ENCODE measurements around the gene RABGAP1L.

DNA sequence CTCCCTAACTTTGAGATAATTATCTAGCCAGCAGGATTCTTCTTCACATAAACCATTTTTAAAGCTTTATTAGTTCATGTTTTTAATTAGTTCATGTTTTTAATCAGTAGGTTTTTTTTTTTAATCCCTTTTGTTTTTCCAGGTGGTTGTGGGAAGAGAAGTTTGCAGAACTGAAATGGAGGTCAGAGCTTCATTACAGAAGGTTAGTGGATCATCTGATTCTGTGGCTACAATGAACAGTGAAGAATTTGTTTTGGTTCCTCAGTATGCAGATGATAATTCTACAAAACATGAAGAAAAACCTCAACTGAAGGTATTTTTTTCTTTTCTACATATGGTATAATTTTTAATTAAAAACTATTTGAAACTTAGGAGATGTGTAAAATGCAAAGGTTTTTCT is 59.7 kb downstream of the RABGAP1L start:
- TF ChIP-seq POLR2A (IDR thresholded peaks at IDR 0.05), result no peak
- TF ChIP-seq, protein P1, sequence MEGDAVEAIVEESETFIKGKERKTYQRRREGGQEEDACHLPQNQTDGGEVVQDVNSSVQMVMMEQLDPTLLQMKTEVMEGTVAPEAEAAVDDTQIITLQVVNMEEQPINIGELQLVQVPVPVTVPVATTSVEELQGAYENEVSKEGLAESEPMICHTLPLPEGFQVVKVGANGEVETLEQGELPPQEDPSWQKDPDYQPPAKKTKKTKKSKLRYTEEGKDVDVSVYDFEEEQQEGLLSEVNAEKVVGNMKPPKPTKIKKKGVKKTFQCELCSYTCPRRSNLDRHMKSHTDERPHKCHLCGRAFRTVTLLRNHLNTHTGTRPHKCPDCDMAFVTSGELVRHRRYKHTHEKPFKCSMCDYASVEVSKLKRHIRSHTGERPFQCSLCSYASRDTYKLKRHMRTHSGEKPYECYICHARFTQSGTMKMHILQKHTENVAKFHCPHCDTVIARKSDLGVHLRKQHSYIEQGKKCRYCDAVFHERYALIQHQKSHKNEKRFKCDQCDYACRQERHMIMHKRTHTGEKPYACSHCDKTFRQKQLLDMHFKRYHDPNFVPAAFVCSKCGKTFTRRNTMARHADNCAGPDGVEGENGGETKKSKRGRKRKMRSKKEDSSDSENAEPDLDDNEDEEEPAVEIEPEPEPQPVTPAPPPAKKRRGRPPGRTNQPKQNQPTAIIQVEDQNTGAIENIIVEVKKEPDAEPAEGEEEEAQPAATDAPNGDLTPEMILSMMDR (IDR thresholded peaks at IDR 0.05), result no peak

Data from lower leg skin (tissue), 3 donors.